ENCODE results near the gene POLR2F.

DNA sequence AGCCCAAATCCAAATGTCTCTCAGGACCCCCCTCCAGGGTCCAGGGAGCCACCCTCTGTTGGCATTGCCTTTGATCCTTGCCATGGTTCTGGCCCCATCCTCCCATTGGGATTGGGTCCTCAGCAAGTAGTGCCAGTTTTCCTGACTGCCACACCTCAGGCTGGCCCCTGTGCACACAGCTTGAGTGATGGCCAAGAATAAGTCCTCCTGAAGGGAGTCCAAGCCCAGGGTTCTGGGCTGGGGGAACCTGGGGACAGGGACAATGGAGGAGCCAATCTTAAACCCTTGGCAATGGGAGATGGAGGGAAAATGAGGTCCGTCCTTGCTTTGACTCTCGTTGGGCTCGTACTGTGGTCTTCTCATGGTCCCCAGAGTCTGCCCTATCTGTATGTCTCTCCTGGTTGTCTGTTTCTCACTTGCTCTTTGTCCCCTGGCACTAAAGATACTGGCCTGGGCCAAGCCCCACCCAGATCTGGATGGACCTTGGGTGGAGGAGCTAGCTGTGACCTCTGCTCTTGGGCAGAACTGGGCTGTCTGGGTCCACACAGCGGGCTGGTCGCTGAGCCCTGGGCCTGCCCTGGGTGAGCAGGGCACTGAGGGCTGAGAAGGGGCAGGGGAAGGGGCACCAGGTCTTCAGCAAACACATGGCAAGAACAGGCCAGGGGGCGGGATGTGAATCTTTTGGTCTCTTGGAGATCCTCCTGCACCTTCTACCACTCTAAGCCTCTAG is 27.9 kb downstream of the POLR2F start:
- TF ChIP-seq, protein P1, sequence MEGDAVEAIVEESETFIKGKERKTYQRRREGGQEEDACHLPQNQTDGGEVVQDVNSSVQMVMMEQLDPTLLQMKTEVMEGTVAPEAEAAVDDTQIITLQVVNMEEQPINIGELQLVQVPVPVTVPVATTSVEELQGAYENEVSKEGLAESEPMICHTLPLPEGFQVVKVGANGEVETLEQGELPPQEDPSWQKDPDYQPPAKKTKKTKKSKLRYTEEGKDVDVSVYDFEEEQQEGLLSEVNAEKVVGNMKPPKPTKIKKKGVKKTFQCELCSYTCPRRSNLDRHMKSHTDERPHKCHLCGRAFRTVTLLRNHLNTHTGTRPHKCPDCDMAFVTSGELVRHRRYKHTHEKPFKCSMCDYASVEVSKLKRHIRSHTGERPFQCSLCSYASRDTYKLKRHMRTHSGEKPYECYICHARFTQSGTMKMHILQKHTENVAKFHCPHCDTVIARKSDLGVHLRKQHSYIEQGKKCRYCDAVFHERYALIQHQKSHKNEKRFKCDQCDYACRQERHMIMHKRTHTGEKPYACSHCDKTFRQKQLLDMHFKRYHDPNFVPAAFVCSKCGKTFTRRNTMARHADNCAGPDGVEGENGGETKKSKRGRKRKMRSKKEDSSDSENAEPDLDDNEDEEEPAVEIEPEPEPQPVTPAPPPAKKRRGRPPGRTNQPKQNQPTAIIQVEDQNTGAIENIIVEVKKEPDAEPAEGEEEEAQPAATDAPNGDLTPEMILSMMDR (IDR thresholded peaks at IDR 0.05), result no peak
- no peak for TF ChIP-seq POLR2A (IDR thresholded peaks at IDR 0.05)
